Kidney (tissue), 14 donors: Measurements from ENCODE around the gene ATP6V1B1. TPM values are rescaled to one million over a fixed set of nuclear protein-coding genes. Genes with fewer than 3 reads are reported as not detected.

ENCODE experiments used
- DNase-seq, 5 donors: peaks; one replicate each; pipeline ENCODE4 v3.0.0-alpha.2; 2013 to 2020
- FAIRE-seq: peaks from 2 replicates; lab custom pipeline; 2012; peaks lifted over from hg19 to GRCh38; lab: Jason Lieb, UNC
- H3K27ac ChIP-seq, 2 donors: one replicate each; pipeline ENCODE4 v1.7.0; 2013; ENCODE audit warnings: low read depth in 2 of 2, low read length in 2 of 2, inconsistent platforms in 1 of 2
- H3K27me3 ChIP-seq: one replicate; pipeline ENCODE4 v1.7.1; 2013; ENCODE audit warnings: low read length, inconsistent platforms; ENCODE audit not compliant: control insufficient read depth, insufficient read depth
- H3K36me3 ChIP-seq, 3 donors: one replicate each; pipeline versions ENCODE4 v1.7.0 to v1.7.1; 2013; ENCODE audit warnings: low read length in 3 of 3, control low read depth in 1 of 3, inconsistent platforms in 1 of 3; ENCODE audit not compliant: insufficient read depth in 3 of 3, control insufficient read depth in 2 of 3
- H3K4me1 ChIP-seq, 3 donors: one replicate each; pipeline versions ENCODE4 v1.7.0 to v1.7.1; 2013; ENCODE audit warnings: low read length in 3 of 3, inconsistent platforms in 1 of 3, low read depth in 1 of 3; ENCODE audit not compliant: control insufficient read depth in 2 of 3, insufficient read depth in 2 of 3
- H3K4me3 ChIP-seq, 3 donors: one replicate each; pipeline versions ENCODE4 v1.7.0 to v1.8.1; 2013; ENCODE audit warnings: low read length in 3 of 3, control low read depth in 1 of 3, inconsistent platforms in 1 of 3
- H3K9ac ChIP-seq, 3 donors: one replicate each; pipeline versions ENCODE4 v1.7.0 to v1.7.1; 2013; ENCODE audit warnings: low read length in 3 of 3, control low read depth in 1 of 3, inconsistent platforms in 1 of 3
- H3K9me3 ChIP-seq, 3 donors: one replicate each; pipeline versions ENCODE4 v1.7.0 to v1.7.1; 2013; ENCODE audit warnings: low read length in 3 of 3, control low read depth in 1 of 3, inconsistent platforms in 1 of 3; ENCODE audit not compliant: control insufficient read depth in 2 of 3, insufficient read depth in 1 of 3
- CTCF ChIP-seq: IDR thresholded peaks from 3 replicates; pipeline ENCODE4 v1.5.1; 2012; ENCODE audit warnings: mild to moderate bottlenecking, moderate library complexity, borderline replicate concordance; ENCODE audit not compliant: insufficient read depth; ENCODE audit errors: extremely low read depth
- intact Hi-C: fragments of 100-400 bp; cut with DNase I; formaldehyde crosslinking; loops from one replicate; pipeline ENCODE4 v1.11.1; 2022
- polyA plus RNA-seq: library from polyadenylated mRNA; stranded (reverse); fragments of 350-450 nt; fragmentation: Illumina TruSeq; extraction: RNeasy Lipid Tissue Mini Kit (QIAGEN cat#74804); gene quantifications from one replicate; pipeline ENCODE4 v1.2.3, GENCODE V29; 2014; ENCODE audit warnings: low read depth, low replicate concordance; ENCODE audit not compliant: insufficient read depth
- total RNA-seq: library from RNA; stranded (reverse); fragmentation: NEBNext Ultra II Directional; extraction: Animal tissue kit (Norgen Biotek cat#: 25700); gene quantifications from one replicate; pipeline ENCODE4 v1.2.1, GENCODE V29; 2021
- donor health status: control.
- donor health status: control.
- donor health status: control.
- donor health status: control.
- donor health status: control.
- donor health status: DM: yes; HTN: yes; CAD: no.
- donor health status: Normal renal cell carcinoma (clear cell type).

Gene ATP6V1B1
- total and polyA plus RNA-seq, 2 donors from 2014 or later = 37.9 to 400 TPM

- Histone ChIP-seq H3K9ac (no peak overlapping the region), H3K9me3 (no peaks in the 10 kb centered on the region), H3K27me3 (peaks cover 8% of the 10 kb centered on the region), H3K4me1 (no peaks in the 10 kb centered on the region), H3K27ac (no peak overlapping the region), H3K36me3 (peaks cover 0 to 3% (median 2%) of the 10 kb centered on the region in 3 donors), H3K4me3 (no peak overlapping the region)
- intact Hi-C loops = no loop called here
- DNase-seq (no peak), FAIRE-seq (no peak)
- no peak for TF ChIP-seq CTCF
Measured at GRCh38 chr2:70962885-70963878, 27.5 kb downstream of the ATP6V1B1 start.

DNA sequence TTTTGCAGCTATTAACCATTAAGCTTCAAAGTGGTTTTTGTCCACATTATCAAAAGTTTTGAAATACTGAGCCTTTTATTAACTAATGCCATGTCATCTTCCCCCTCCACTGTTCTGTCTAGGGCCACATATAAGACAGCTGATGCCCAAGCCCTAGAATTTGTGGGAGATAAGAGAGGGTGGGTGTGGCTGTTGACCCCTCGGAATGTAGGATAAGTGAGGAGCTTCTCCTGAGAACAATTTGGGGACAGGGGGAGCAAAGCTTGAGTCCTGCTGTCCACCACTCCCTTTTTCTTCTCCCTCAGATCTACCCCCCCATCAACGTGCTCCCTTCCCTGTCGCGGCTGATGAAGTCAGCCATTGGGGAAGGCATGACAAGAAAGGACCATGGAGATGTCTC lies 28.4 kb downstream of the ATP6V1B1 start:
- Histone ChIP-seq H3K27me3 (peaks cover 8% of the 10 kb centered on the region), H3K9ac (no peak overlapping the region), H3K9me3 (no peaks in the 10 kb centered on the region), H3K36me3 (peaks cover 0 to 2% (median 0%) of the 10 kb centered on the region in 3 donors), H3K27ac (no peak overlapping the region), H3K4me1 (no peaks in the 10 kb centered on the region), H3K4me3 (no peak overlapping the region)
- intact Hi-C loops = no loop called here
- TF ChIP-seq CTCF = no peak
- FAIRE-seq = no peak
- DNase-seq = no peak

GRCh38 chr2:70964596-70965386 lies 29.1 kb downstream of the ATP6V1B1 start:
- intact Hi-C loops = no loop called here
- Histone ChIP-seq H3K9me3 (no peaks in the 10 kb centered on the region), H3K27ac (no peak overlapping the region), H3K4me3 (peak overlapping the region in 1 of 3 donors; percentile 25), H3K4me1 (no peaks in the 10 kb centered on the region), H3K9ac (no peak overlapping the region), H3K27me3 (peaks cover 8% of the 10 kb centered on the region), H3K36me3 (peaks cover 0 to 2% (median 0%) of the 10 kb centered on the region in 3 donors)
- peak in 3 of 5 donors; percentile 67 to 78 (median 72) for DNase-seq
- TF ChIP-seq CTCF = peak; percentile 60
- FAIRE-seq = no peak
